Loucy (cell line): Measurements from ENCODE around the gene SLC4A8.

ENCODE experiments used
- H2AFZ ChIP-seq: fragments of 200-600 bp; sonication (generic); 2 replicates; pipeline ENCODE4 v1.6.0; 2016; ENCODE audit warnings: antibody characterized with exemption, mild to moderate bottlenecking, low read length, moderate library complexity
- H3F3A ChIP-seq: fragments of 200-600 bp; 2 replicates; pipeline ENCODE4 v1.6.0; 2016; ENCODE audit warnings: antibody characterized with exemption, low read depth, mild to moderate bottlenecking
- H3K27me3 ChIP-seq: fragments of 200-600 bp; sonication (generic); 2 replicates; pipeline ENCODE4 v1.6.1; 2014; ENCODE audit warnings: low read length, mild to moderate bottlenecking; ENCODE audit not compliant: insufficient read depth, poor library complexity, severe bottlenecking
- H3K36me3 ChIP-seq: fragments of 200-600 bp; sonication (generic); 2 replicates; pipeline ENCODE4 v1.6.1; 2016; ENCODE audit warnings: low read length; ENCODE audit not compliant: insufficient read depth
- H3K4me1 ChIP-seq: fragments of 200-600 bp; sonication (generic); 2 replicates; pipeline ENCODE4 v1.5.1; 2014; ENCODE audit warnings: low read length, mild to moderate bottlenecking; ENCODE audit not compliant: insufficient read depth, poor library complexity, severe bottlenecking
- H3K4me2 ChIP-seq: fragments of 200-600 bp; sonication (generic); 2 replicates; pipeline ENCODE4 v1.6.0; 2014; ENCODE audit warnings: antibody characterized with exemption, low read length, low read depth, mild to moderate bottlenecking; ENCODE audit not compliant: poor library complexity, severe bottlenecking
- H3K4me3 ChIP-seq: fragments of 200-600 bp; sonication (generic); 2 replicates; pipeline ENCODE4 v1.5.1; 2014; ENCODE audit warnings: low read length, mild to moderate bottlenecking, mixed read lengths; ENCODE audit not compliant: poor library complexity, severe bottlenecking
- H3K79me2 ChIP-seq: fragments of 200-600 bp; sonication (generic); 2 replicates; pipeline ENCODE4 v1.6.1; 2014; ENCODE audit warnings: low read length; ENCODE audit not compliant: insufficient read depth
- H3K9ac ChIP-seq: fragments of 200-600 bp; sonication (generic); 2 replicates; pipeline ENCODE4 v1.6.0; 2014; ENCODE audit warnings: mild to moderate bottlenecking, low read depth, low read length, moderate library complexity; ENCODE audit not compliant: poor library complexity, severe bottlenecking
- H3K9me2 ChIP-seq: fragments of 200-600 bp; sonication (generic); replicated peaks from 2 replicates; pipeline ENCODE4 v1.6.1; 2016; ENCODE audit warnings: low read depth, low read length, mixed read lengths
- H3K9me3 ChIP-seq: fragments of 200-600 bp; sonication (generic); 2 replicates; pipeline ENCODE4 v1.6.1; 2014; ENCODE audit warnings: mild to moderate bottlenecking, antibody characterized with exemption, low read length, low read depth; ENCODE audit not compliant: insufficient read depth
- H4K20me1 ChIP-seq: fragments of 200-600 bp; sonication (generic); 2 replicates; pipeline ENCODE4 v1.6.0; 2014; ENCODE audit warnings: antibody characterized with exemption, low read length, mild to moderate bottlenecking; ENCODE audit not compliant: insufficient read depth, poor library complexity, severe bottlenecking
- CTCF ChIP-seq: fragments of 200-600 bp; sonication (generic); conservative IDR thresholded peaks from 2 replicates; pipeline ENCODE4 v1.5.1; 2014; ENCODE audit warnings: mild to moderate bottlenecking, antibody characterized with exemption, low read length
- EZH2phosphoT487 ChIP-seq: fragments of 200-600 bp; IDR thresholded peaks from 2 replicates; pipeline ENCODE4 v1.6.1; 2018; ENCODE audit warnings: antibody characterized with exemption, mild to moderate bottlenecking, moderate library complexity, borderline replicate concordance

SLC4A8 gene

GRCh38 chr12:51409846-51410245, 14.8 kb upstream of the SLC4A8 start:
- Histone ChIP-seq H3K4me2 (no peak overlapping the region), H3K79me2 (no peaks in the 10 kb centered on the region), H3K9ac (no peak overlapping the region), H3K4me3 (no peak overlapping the region), H3F3A (no peaks in the 10 kb centered on the region), H3K9me2 (no peaks in the 10 kb centered on the region), H2AFZ (no peak overlapping the region), H3K9me3 (no peaks in the 10 kb centered on the region), H3K4me1 (peaks cover 49% of the 10 kb centered on the region), H4K20me1 (no peaks in the 10 kb centered on the region), H3K27me3 (no peaks in the 10 kb centered on the region), H3K36me3 (no peaks in the 10 kb centered on the region)
- TF ChIP-seq CTCF, result no peak

- peak overlapping the region; percentile 14 for H3K4me3 ChIP-seq
- no peak for TF ChIP-seq EZH2phosphoT487
- no peak for TF ChIP-seq CTCF
These were observed 11.5 kb upstream of the SLC4A8 start for GRCh38 chr12:51413149-51413548.

GRCh38 chr12:51413791-51414190, 10.8 kb upstream of the SLC4A8 start:
- H3K36me3 ChIP-seq, result no peaks in the 10 kb centered on the region
- H2AFZ ChIP-seq, result 0 out of 2 replicates have a peak overlapping the region, but pooled peaks have one; percentile 12
- TF ChIP-seq EZH2phosphoT487, result no peak
- TF ChIP-seq CTCF, result no peak
- H3K4me1 ChIP-seq, result peaks cover 22% of the 10 kb centered on the region
- no peaks in the 10 kb centered on the region for H3K79me2 ChIP-seq
- H3K9ac ChIP-seq, result peak overlapping the region; percentile 44
- H3K9me3 ChIP-seq, result no peaks in the 10 kb centered on the region
- no peaks in the 10 kb centered on the region for H3F3A ChIP-seq
- H4K20me1 ChIP-seq, result no peaks in the 10 kb centered on the region
- no peaks in the 10 kb centered on the region for H3K9me2 ChIP-seq
- peak overlapping the region; percentile 61 for H3K4me2 ChIP-seq
- no peaks in the 10 kb centered on the region for H3K27me3 ChIP-seq
- no peak overlapping the region for H3K4me3 ChIP-seq

More at GRCh38 chr12:51413149-51413548, 11.5 kb upstream of the SLC4A8 start:
- no peaks in the 10 kb centered on the region for H3K36me3 ChIP-seq
- H2AFZ ChIP-seq, result peak overlapping the region; percentile 12; the same call in 1 of the 2 replicates
- no peaks in the 10 kb centered on the region for H3F3A ChIP-seq
- H4K20me1 ChIP-seq, result no peaks in the 10 kb centered on the region
- H3K9ac ChIP-seq, result peak overlapping the region; percentile 44
- no peaks in the 10 kb centered on the region for H3K79me2 ChIP-seq
- H3K4me2 ChIP-seq, result peak overlapping the region; percentile 61
- no peaks in the 10 kb centered on the region for H3K9me2 ChIP-seq
- H3K4me1 ChIP-seq, result peaks cover 24% of the 10 kb centered on the region
- no peaks in the 10 kb centered on the region for H3K27me3 ChIP-seq
- no peaks in the 10 kb centered on the region for H3K9me3 ChIP-seq
